Subcutaneous adipose tissue (tissue), 4 donors: ENCODE data around the gene H6PD. TPM values are rescaled to one million over a fixed set of nuclear protein-coding genes. Genes with fewer than 3 reads are reported as not detected.

Experiments used
- CTCF ChIP-seq: fragments of 450-650 bp; IDR thresholded peaks from one replicate; pipeline ENCODE4 v1.5.1; 2016; ENCODE audit warnings: low read depth, mild to moderate bottlenecking, control low read depth, antibody characterized with exemption, moderate library complexity
- total RNA-seq, 4 donors: library from RNA; depleted of rRNA; stranded (reverse); fragments of >200 nt; gene quantifications; one replicate each; pipeline ENCODE4 v1.1.0, GENCODE V29; 2016

The H6PD gene
- total RNA-seq, 4 donors from 2014 or later: 46.7 to 105 (median 59.9) TPM

- no peak for TF ChIP-seq CTCF
These were observed 986 bp downstream of the H6PD start for GRCh38 chr1:9235560-9235959.

GRCh38 chr1:9238134-9238533 is 3.6 kb downstream of the H6PD start:
- no peak for TF ChIP-seq CTCF

DNA sequence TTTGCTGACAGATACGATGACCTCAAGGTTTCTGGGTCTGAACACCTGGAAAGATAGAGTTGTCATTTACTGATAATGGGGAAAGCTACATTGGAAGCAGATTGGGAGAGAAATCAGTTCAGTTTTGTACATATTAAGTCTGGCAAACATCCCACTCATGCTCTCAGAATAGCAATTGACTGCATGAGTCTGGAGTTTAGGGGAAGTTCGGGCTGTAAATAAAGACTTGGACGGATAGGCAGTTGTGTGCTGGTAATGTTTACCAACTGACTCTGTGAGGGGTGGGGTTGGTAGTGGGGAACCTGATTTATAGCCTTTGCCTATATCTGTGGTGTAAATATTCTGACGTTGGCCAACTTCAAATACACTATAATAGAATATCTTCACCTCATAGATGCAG is 4.0 kb downstream of the H6PD start:
- TF ChIP-seq CTCF: no peak

DNA sequence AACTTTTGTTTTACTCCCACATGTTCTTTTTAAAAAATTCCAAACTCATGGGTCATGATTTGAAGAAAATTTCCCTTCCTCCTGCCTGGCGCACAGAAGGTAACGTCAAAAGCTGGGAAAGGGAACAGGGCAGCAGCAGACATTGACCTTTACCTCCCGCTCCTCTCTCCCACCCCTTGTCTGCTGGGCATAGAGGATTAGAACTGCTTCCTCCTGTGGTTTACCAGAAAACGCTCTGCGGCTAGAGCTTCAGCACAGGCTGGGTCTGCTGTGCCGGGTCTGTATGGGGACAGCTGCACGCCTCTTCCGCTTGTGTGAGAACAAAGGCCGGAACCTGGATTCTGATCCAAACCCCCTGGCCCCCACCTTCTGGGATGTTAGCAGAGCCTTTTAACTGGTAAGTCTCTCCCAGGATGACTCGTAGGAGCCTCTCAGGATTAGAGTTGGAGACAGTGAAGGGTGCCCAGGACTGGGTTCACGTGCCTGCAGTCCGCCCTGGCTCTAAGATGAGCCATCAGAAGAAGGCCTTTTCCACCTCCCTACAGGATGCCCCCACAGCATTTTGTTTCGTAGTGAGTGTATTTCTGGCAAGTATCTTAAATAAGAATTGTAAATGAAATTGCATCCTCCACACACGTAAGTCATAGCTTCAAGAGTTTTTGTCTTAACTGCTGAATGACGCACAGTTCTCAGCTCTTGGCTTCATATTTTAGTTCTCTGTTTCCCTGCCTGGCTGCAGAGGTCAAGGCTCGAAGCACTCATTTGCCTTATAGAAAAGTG is 5.2 kb downstream of the H6PD start:
- no peak for TF ChIP-seq CTCF

DNA sequence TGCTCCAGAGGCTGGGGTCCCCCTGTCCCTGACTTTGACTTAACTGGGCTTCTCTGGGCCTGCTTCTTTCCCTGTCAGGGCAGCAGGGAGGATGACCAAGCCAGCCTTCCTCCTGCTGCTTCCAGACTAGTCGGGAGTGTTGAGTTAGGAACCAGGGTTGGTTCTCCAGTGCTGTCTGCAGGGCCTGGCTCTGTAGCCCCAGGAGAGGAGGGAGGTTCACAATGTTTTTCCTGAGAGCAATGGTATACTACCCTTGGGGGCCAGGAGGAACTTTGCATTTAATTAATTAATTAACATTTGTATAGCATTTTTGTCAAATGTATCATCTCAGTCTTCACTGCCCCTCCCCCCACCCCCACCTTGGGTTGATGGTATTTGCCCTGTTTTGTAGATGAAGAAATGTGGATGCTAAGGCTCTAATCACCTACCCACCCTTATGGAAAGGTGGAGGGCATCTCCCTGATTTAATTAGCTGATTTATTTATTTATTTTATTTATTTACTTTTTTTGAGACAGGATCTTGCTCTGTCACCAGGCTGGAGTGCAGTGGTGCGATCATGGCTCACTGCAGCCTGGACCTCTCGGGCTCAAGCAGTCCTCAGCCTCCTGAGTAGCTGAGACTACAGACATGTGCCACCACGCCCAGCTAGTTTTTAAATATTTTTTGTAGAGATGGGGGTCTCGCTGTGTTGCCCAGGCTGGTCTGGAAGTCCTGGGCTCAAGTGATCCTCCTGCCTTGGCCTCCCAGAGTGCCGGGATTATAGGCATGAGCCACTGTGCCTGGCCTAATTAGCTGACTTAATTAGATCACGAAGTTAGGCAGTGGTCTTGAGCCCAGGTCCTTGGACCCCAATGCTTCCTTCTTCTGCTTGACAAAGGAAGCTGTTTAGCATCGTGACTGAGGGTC is 6.6 kb downstream of the H6PD start:
- TF ChIP-seq CTCF: no peak

GRCh38 chr1:9241891-9242290 is 7.3 kb downstream of the H6PD start:
- no peak for TF ChIP-seq CTCF

DNA sequence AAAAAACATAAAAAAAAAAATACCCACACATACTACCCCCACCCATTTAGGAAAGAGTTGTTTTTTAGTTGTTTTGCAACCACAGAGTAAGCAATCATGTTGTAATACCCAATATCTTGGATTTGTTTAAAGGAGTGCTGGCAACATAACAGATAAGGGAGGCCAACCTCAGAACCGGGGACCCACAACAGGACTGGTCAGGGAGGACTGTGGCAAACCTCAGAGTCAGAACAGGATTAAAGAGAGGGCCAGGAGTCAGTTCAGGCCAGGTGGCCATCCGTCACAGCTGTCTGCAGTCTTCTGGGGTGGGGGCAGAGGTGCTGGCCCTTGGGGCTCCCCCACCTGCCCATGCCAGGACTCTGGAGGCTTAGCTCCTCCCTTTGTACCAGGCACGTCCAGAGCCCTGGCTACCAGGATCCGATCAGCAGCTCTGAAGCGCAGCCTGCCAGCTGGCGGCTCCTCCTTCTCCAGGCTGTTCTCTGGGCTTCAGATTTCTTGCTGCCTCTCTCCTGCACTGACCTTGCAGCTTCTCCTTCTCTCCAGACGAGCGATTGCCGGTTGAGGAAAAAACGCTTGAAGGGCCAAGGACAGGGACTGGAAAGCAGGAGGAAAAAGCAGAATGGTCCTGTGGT is 7.9 kb downstream of the H6PD start:
- no peak for TF ChIP-seq CTCF
